Mammary epithelial cell (primary cell): Measurements from ENCODE around the gene SHB.

Experiments used
- CTCF ChIP-seq, 2 donors: IDR thresholded peaks in 1 of 2; conservative IDR thresholded peaks in 1 of 2; 2 replicates each; pipeline ENCODE4 v1.5.1; 2011 to 2012; ENCODE audit warnings: inconsistent platforms in 2 of 2, low read length in 2 of 2, mild to moderate bottlenecking in 2 of 2, control low read depth in 1 of 2, low read depth in 1 of 2; ENCODE audit not compliant: insufficient read depth in 1 of 2; ENCODE audit errors: extremely low read depth in 1 of 2
- EZH2 ChIP-seq: IDR thresholded peaks from 2 replicates; pipeline ENCODE4 v1.6.1; 2012; ENCODE audit warnings: low read length, inconsistent platforms, borderline replicate concordance

GRCh38 chr9:37997636-37998374 lies 71.2 kb downstream of the SHB start:
- no peak for TF ChIP-seq CTCF (conservative IDR thresholded peaks at IDR 0.05 in 1 of 2, IDR thresholded peaks at IDR 0.05 in 1 of 2; ENCODE audit: extremely low read depth in 1 of 2, insufficient read depth in 1 of 2, low read depth in 1 of 2, low read length in 2 of 2)
- no peak for TF ChIP-seq EZH2
